GM23248 (cell line): ENCODE measurements around the gene KCNQ4.

Experiments used
- EZH2 ChIP-seq: fragments of 200-600 bp; sonication (generic); IDR thresholded peaks from 2 replicates; pipeline ENCODE4 v1.6.1; 2018; ENCODE audit warnings: antibody characterized with exemption, mild to moderate bottlenecking; ENCODE audit not compliant: insufficient read depth, poor library complexity, severe bottlenecking
- EZH2phosphoT487 ChIP-seq: fragments of 200-600 bp; sonication (generic); IDR thresholded peaks from 2 replicates; pipeline ENCODE4 v1.6.1; 2018; ENCODE audit warnings: antibody characterized with exemption, moderate library complexity, mild to moderate bottlenecking, low read depth; ENCODE audit not compliant: insufficient read depth

GRCh38 chr1:40764981-40765380 is 18.6 kb upstream of the KCNQ4 start:
- TF ChIP-seq EZH2 (no peak), EZH2phosphoT487 (no peak)
